Neural cell (in vitro differentiated cells): ENCODE measurements around the gene CACNA1C. TPM values are rescaled to one million over a fixed set of nuclear protein-coding genes. Genes with fewer than 3 reads are reported as not detected.

Experiments used
- H2AFZ ChIP-seq: fragments of 200-600, 300-800 bp; sonication (generic), shearing (Covaris generic); 2 replicates; pipeline ENCODE4 v1.6.0; 2014; ENCODE audit warnings: low read depth, mild to moderate bottlenecking, antibody characterized with exemption, low read length, moderate library complexity
- H3F3A ChIP-seq: fragments of 200-600 bp; shearing (Covaris generic); 2 replicates; pipeline ENCODE4 v1.6.1; 2016; ENCODE audit warnings: mild to moderate bottlenecking, moderate library complexity, mixed read lengths, antibody characterized with exemption, low read length; ENCODE audit not compliant: insufficient read depth, poor library complexity, severe bottlenecking
- H3K27ac ChIP-seq: fragments of 200-600, 300-800 bp; sonication (generic), shearing (Covaris generic); 2 replicates; pipeline ENCODE4 v1.5.1; 2014; ENCODE audit warnings: mild to moderate bottlenecking, low read length, moderate library complexity
- H3K27me3 ChIP-seq: fragments of 300-800, 200-600 bp; sonication (generic), shearing (Covaris generic); 2 replicates; pipeline ENCODE4 v1.6.0; 2014; ENCODE audit warnings: mild to moderate bottlenecking, low read depth, low read length, moderate library complexity; ENCODE audit not compliant: insufficient read depth
- H3K36me3 ChIP-seq: fragments of 300-800, 200-600 bp; sonication (generic), shearing (Covaris generic); 2 replicates; pipeline ENCODE4 v1.5.1; 2014; ENCODE audit warnings: mild to moderate bottlenecking, antibody characterized with exemption, low read length, moderate library complexity; ENCODE audit not compliant: insufficient read depth
- H3K4me2 ChIP-seq: fragments of 300-800, 200-600 bp; sonication (generic), shearing (Covaris generic); 2 replicates; pipeline ENCODE4 v1.6.0; 2014; ENCODE audit warnings: mild to moderate bottlenecking, low read length
- H3K4me3 ChIP-seq: fragments of 300-800, 200-600 bp; sonication (generic), shearing (Covaris generic); 2 replicates; pipeline ENCODE4 v1.5.1; 2014; ENCODE audit warnings: mild to moderate bottlenecking, low read length, moderate library complexity
- H3K79me2 ChIP-seq: fragments of 200-600 bp; shearing (Covaris generic); replicated peaks from 2 replicates; pipeline ENCODE4 v1.6.0; 2014; ENCODE audit warnings: mild to moderate bottlenecking, low read length, moderate library complexity; ENCODE audit not compliant: insufficient read depth
- H3K9ac ChIP-seq: fragments of 300-800, 200-600 bp; sonication (generic), shearing (Covaris generic); 2 replicates; pipeline ENCODE4 v1.6.1; 2016; ENCODE audit warnings: mild to moderate bottlenecking, low read length, mixed read lengths
- H3K9me2 ChIP-seq: fragments of 200-600 bp; shearing (Covaris generic); 2 replicates; pipeline ENCODE4 v1.6.1; 2016; ENCODE audit warnings: mild to moderate bottlenecking, low read length, mixed read lengths; ENCODE audit not compliant: insufficient read depth
- H3K9me3 ChIP-seq: fragments of 200-600, 300-800 bp; sonication (generic), shearing (Covaris generic); 2 replicates; pipeline ENCODE4 v1.6.1; 2016; ENCODE audit warnings: mild to moderate bottlenecking, mixed run types, low read length, moderate library complexity, mixed read lengths
- H4K20me1 ChIP-seq: fragments of 200-600 bp; shearing (Covaris generic); 2 replicates; pipeline ENCODE4 v1.6.1; 2016; ENCODE audit warnings: mild to moderate bottlenecking, mixed run types; ENCODE audit not compliant: insufficient read depth
- CTCF ChIP-seq: fragments of 450-650 bp; IDR thresholded peaks from 2 replicates; pipeline ENCODE4 v1.5.1; 2014; ENCODE audit warnings: antibody characterized with exemption, mild to moderate bottlenecking, moderate library complexity; ENCODE audit not compliant: poor library complexity, severe bottlenecking
- EP300 ChIP-seq: fragments of 450-650 bp; conservative IDR thresholded peaks from 2 replicates; pipeline ENCODE4 v1.6.1; 2014; ENCODE audit warnings: antibody characterized with exemption, mild to moderate bottlenecking, moderate library complexity; ENCODE audit not compliant: poor library complexity, severe bottlenecking
- EZH2 ChIP-seq: fragments of 200-600, 300-800 bp; shearing (Covaris generic), sonication (generic); IDR thresholded peaks from 2 replicates; pipeline ENCODE4 v1.6.1; 2014; ENCODE audit warnings: antibody characterized with exemption, low read length, borderline replicate concordance, mild to moderate bottlenecking; ENCODE audit not compliant: insufficient read depth, poor library complexity, severe bottlenecking
- MXI1 ChIP-seq: fragments of 450-650 bp; conservative IDR thresholded peaks from 2 replicates; pipeline ENCODE4 v1.6.1; 2014; ENCODE audit warnings: antibody characterized with exemption, mild to moderate bottlenecking; ENCODE audit not compliant: poor library complexity, severe bottlenecking
- POLR2AphosphoS5 ChIP-seq: IDR thresholded peaks from 2 replicates; pipeline ENCODE4 v1.6.1; 2012
- RAD21 ChIP-seq: fragments of 450-650 bp; conservative IDR thresholded peaks from 2 replicates; pipeline ENCODE4 v1.6.1; 2014; ENCODE audit warnings: antibody characterized with exemption, mild to moderate bottlenecking, moderate library complexity
- REST ChIP-seq: IDR thresholded peaks from 2 replicates; pipeline ENCODE4 v1.6.1; 2012; ENCODE audit warnings: borderline replicate concordance
- SMC3 ChIP-seq: fragments of 450-650 bp; conservative IDR thresholded peaks from 2 replicates; pipeline ENCODE4 v1.6.1; 2014; ENCODE audit warnings: antibody characterized with exemption, mild to moderate bottlenecking, moderate library complexity; ENCODE audit not compliant: poor library complexity
- TAF1 ChIP-seq: IDR thresholded peaks from 2 replicates; pipeline ENCODE4 v1.6.1; 2012; ENCODE audit warnings: low read depth
- polyA plus RNA-seq: library from polyadenylated mRNA; depleted of rRNA; stranded (reverse); fragments of >200 nt; gene quantifications from 2 replicates; pipeline ENCODE4 v1.2.3, GENCODE V29; 2014

CACNA1C gene
- polyA plus RNA-seq, 1 donor from 2014 or later, result 9.7 TPM

DNA sequence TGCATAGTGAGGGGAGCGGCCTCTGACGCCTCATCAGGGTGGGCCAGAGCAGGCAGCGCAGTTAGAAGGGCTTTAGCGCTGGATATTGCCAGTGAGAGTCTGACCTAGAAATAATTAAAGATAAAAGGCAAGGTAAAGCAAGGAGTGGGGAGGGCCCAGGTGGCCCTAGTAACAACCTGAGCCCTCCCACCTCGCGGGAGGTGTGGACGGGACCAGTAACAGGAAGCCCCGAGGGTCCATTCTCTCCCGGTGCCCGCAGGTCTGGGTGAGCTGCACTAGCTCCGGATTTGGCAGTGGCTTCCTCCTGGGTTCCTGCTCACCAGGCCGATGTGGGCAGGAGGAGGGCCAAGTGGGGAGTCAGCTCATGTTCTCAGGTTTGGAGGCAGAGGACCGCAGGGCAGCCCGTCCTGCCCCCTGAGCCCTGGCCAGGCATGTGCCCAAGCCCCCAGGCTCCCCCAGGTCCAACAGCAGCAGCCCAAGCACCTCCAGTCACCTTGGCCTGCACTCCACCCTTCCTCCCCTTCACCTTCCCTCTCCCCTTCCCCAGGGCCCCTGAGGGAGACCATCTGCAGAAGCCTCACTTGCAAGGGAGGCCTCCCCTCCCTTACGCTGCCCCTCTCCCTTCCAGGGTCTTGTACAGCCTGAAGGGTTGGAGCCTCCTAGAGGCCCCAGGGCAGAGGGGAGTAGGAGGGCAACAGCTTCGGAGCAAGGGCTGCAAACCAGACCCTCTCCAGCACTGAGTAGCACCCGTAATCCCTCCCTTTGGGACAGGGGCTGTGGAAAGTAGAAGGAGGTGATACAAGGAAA is 597.7 kb downstream of the CACNA1C start:
- no peak for TF ChIP-seq EP300
- H3K9me2 ChIP-seq, result no peaks in the 10 kb centered on the region
- no peak overlapping the region for H2AFZ ChIP-seq
- no peaks in the 10 kb centered on the region for H3F3A ChIP-seq
- H3K9ac ChIP-seq, result no peak overlapping the region
- no peak overlapping the region for H3K4me2 ChIP-seq
- H3K4me3 ChIP-seq, result no peak overlapping the region
- H3K9me3 ChIP-seq, result no peaks in the 10 kb centered on the region
- H3K36me3 ChIP-seq, result peaks cover 4% of the 10 kb centered on the region
- no peaks in the 10 kb centered on the region for H3K27me3 ChIP-seq
- no peaks in the 10 kb centered on the region for H4K20me1 ChIP-seq
- no peaks in the 10 kb centered on the region for H3K79me2 ChIP-seq
- H3K27ac ChIP-seq, result no peak overlapping the region

DNA sequence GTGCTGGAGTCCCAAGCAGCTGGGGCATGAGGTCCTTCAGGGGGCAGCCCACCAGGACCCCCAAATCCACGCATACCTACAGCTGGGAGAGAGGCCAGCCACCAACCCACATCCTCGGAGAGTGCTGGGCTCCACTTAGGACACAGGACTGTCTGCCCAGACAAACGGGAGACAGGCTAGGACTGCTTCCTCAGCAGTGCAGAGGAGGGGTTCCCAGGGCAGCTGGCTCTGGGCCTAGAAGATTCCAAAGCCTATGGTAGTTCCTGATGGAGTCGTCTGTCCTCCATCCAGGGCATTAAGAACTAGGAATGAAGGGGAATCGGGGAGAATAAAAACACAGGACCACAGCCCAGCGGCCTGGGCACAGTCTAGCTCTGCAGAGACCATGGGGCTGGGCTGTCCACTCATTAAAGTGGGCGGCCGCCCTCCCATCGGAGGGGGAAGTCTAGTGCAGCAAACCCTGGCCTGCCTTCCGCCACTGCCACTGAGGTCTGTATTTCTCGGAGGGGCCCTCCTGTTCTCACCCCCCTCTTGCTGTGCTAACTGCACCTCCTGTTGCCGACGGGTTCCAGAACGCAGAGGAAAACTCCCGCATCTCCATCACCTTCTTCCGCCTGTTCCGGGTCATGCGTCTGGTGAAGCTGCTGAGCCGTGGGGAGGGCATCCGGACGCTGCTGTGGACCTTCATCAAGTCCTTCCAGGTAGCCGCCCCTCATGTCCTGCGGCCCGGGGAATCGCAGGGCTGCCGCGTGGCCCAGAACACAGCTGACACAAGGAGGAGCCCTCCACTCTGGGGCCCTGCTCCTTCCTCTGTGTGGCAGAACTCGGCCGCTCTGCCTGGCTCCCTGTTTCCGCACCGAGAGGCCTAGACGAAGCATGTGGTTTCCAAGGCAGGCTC is 598.5 kb downstream of the CACNA1C start:
- Histone ChIP-seq H3K36me3 (peaks cover 11% of the 10 kb centered on the region), H3K4me3 (no peak overlapping the region)
- no peak for TF ChIP-seq EP300
- TF ChIP-seq RAD21, result no peak
- no peak for TF ChIP-seq EZH2
- TF ChIP-seq POLR2AphosphoS5, result no peak
- no peak for TF ChIP-seq SMC3
- no peak for TF ChIP-seq CTCF
- no peak for TF ChIP-seq TAF1
- TF ChIP-seq REST, result no peak
- TF ChIP-seq MXI1, result no peak

More for the DNA sequence above, 598.5 kb downstream of the CACNA1C start:
- no peaks in the 10 kb centered on the region for H4K20me1 ChIP-seq
- no peak overlapping the region for H3K27ac ChIP-seq
- no peak overlapping the region for H2AFZ ChIP-seq
- no peak overlapping the region for H3K4me2 ChIP-seq
- peaks cover under 1% of the 10 kb centered on the region for H3K9me3 ChIP-seq
- H3K27me3 ChIP-seq, result no peaks in the 10 kb centered on the region
- no peak overlapping the region for H3K9ac ChIP-seq
- no peaks in the 10 kb centered on the region for H3K79me2 ChIP-seq
- H3K9me2 ChIP-seq, result no peaks in the 10 kb centered on the region
- no peaks in the 10 kb centered on the region for H3F3A ChIP-seq
